Measurements from ENCODE around the gene DRD2.

- TF ChIP-seq CTCF (IDR thresholded peaks at IDR 0.05) = no peak
- no peak for TF ChIP-seq POLR2AphosphoS5 (IDR thresholded peaks at IDR 0.05; ENCODE audit: insufficient read depth in 1 of 2, low read depth in 1 of 2)
Observed at GRCh38 chr11:113468726-113469345, 6.4 kb downstream of the DRD2 start.

Measured in vagina (tissue), 2 donors.